ENCODE results near the gene FER.

FER gene

DNA sequence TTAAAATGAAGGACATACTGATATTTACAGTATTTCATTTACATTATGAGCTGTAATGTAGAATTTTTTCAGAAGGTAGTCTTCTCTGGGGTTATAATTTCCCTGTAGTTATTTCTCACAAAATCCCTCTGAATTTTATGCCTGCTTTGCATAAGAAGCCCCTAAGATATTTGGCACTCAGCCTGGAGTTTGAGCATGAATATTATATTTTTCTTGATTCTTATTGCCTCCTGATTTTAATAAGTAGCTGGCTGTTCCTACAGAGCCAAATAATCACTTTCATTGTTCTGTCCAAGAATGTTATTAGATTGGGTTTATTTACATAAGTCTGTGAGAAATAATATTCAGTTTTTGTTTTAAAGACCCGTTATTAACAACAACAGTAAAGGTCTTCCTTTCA, 195.0 kb downstream of the FER start:
- Histone ChIP-seq H3K9me3 (ENCODE audit: severe bottlenecking) (no peaks in the 10 kb centered on the region), H3K27me3 (ENCODE audit: insufficient read depth, low read depth, severe bottlenecking) (no peaks in the 10 kb centered on the region), H3K27ac (no peak overlapping the region), H3K36me3 (no peaks in the 10 kb centered on the region), H3K4me3 (ENCODE audit: low read depth, low read length) (no peak overlapping the region)
- DNase-seq: no peak
- TF ChIP-seq, protein P1, sequence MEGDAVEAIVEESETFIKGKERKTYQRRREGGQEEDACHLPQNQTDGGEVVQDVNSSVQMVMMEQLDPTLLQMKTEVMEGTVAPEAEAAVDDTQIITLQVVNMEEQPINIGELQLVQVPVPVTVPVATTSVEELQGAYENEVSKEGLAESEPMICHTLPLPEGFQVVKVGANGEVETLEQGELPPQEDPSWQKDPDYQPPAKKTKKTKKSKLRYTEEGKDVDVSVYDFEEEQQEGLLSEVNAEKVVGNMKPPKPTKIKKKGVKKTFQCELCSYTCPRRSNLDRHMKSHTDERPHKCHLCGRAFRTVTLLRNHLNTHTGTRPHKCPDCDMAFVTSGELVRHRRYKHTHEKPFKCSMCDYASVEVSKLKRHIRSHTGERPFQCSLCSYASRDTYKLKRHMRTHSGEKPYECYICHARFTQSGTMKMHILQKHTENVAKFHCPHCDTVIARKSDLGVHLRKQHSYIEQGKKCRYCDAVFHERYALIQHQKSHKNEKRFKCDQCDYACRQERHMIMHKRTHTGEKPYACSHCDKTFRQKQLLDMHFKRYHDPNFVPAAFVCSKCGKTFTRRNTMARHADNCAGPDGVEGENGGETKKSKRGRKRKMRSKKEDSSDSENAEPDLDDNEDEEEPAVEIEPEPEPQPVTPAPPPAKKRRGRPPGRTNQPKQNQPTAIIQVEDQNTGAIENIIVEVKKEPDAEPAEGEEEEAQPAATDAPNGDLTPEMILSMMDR (IDR thresholded peaks at IDR 0.05; ENCODE audit: low read depth, low read length): no peak

DNA sequence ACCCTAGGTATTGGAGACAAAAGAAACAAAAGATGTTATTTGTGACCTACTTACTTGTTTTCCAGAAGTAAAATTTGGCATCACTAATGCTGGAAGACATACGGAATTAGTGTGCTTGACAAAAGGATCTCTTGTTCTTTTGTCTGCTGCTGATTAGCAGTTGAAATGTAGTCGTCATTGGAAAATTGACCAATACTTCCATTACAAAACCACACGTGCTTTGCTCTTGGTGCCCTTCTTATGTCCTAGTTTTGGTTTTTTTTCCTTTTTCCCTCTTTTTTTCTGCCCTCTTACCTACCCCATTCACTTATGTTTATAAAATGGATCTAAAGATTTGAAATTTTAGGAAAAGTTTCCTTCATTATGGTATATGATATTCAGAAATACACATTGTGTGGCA, 197.4 kb downstream of the FER start:
- no peak overlapping the region for H3K4me3 ChIP-seq (ENCODE audit: low read depth, low read length)
- no peak overlapping the region for H3K27ac ChIP-seq
- no peak for DNase-seq
- H3K27me3 ChIP-seq (ENCODE audit: insufficient read depth, low read depth, severe bottlenecking): no peaks in the 10 kb centered on the region
- H3K9me3 ChIP-seq (ENCODE audit: severe bottlenecking): no peaks in the 10 kb centered on the region
- TF ChIP-seq, protein P1 (IDR thresholded peaks at IDR 0.05; ENCODE audit: low read depth, low read length): no peak
- H3K36me3 ChIP-seq: no peaks in the 10 kb centered on the region

DNA sequence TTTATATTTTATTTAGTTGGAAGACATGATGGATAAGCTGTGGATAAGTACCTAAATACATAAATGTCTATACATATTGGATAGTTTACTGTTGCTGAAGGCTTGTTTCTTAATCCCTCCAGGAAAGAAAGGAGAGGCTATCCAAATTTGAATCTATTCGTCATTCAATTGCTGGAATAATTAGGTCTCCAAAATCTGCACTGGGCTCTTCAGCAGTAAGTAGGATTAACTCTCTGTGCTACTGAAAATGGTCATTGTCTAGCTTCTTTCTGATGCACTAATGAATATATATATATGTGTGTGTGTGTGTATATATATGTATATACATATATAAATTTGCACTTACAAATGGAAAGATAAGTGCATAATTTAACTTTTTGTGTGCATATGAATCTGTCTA, 198.3 kb downstream of the FER start:
- TF ChIP-seq, protein P1 (IDR thresholded peaks at IDR 0.05; ENCODE audit: low read depth, low read length): no peak
- no peaks in the 10 kb centered on the region for H3K36me3 ChIP-seq
- H3K9me3 ChIP-seq (ENCODE audit: severe bottlenecking): no peaks in the 10 kb centered on the region
- DNase-seq: no peak
- no peaks in the 10 kb centered on the region for H3K27me3 ChIP-seq (ENCODE audit: insufficient read depth, low read depth, severe bottlenecking)
- H3K4me3 ChIP-seq (ENCODE audit: low read depth, low read length): no peak overlapping the region
- no peak overlapping the region for H3K27ac ChIP-seq

DNA sequence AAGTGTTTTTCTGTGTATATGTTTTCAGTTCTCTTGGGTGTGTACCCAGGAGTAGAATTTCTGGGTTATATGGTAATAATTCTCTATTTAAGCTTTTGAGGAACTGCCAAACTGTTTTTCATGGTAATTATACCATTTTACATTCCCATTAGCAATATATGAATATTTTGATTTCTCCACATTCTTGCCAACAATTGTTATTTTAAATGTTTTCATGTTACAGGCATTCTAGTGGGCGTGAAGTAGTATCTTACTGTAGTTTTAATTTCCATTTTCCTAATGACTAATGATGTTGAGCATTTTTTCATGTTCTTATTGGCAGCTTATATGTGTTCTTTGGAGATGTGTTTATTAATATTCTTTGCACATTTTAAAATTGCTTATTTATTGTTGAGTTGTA, 199.5 kb downstream of the FER start:
- Histone ChIP-seq H3K36me3 (no peaks in the 10 kb centered on the region), H3K27ac (no peak overlapping the region), H3K9me3 (ENCODE audit: severe bottlenecking) (no peaks in the 10 kb centered on the region), H3K4me3 (ENCODE audit: low read depth, low read length) (no peak overlapping the region), H3K27me3 (ENCODE audit: insufficient read depth, low read depth, severe bottlenecking) (no peaks in the 10 kb centered on the region)
- DNase-seq: no peak
- TF ChIP-seq, protein P1 (IDR thresholded peaks at IDR 0.05; ENCODE audit: low read depth, low read length): no peak

DNA sequence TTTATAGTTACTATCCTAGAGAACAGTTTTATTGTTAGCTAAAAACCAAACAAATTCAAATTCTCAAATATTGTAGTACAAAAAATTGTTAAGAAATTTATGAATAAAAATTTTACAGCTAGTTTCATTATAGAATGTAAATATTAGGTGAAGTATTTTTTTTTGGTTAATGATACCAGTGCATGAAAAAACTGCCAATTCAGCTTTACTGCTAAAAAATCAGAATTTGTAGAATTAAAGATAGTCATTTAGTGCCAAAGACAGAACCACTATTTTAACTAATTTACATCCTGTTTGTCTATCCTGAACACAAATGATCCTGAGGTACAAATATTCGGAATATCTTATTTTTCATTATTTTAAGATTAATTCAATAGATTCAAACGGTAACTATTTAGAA, 202.6 kb downstream of the FER start:
- H3K9me3 ChIP-seq (ENCODE audit: severe bottlenecking): no peaks in the 10 kb centered on the region
- TF ChIP-seq, protein P1 (IDR thresholded peaks at IDR 0.05; ENCODE audit: low read depth, low read length): no peak
- no peak overlapping the region for H3K27ac ChIP-seq
- no peaks in the 10 kb centered on the region for H3K27me3 ChIP-seq (ENCODE audit: insufficient read depth, low read depth, severe bottlenecking)
- no peak overlapping the region for H3K4me3 ChIP-seq (ENCODE audit: low read depth, low read length)
- no peak for DNase-seq
- H3K36me3 ChIP-seq: no peaks in the 10 kb centered on the region

DNA sequence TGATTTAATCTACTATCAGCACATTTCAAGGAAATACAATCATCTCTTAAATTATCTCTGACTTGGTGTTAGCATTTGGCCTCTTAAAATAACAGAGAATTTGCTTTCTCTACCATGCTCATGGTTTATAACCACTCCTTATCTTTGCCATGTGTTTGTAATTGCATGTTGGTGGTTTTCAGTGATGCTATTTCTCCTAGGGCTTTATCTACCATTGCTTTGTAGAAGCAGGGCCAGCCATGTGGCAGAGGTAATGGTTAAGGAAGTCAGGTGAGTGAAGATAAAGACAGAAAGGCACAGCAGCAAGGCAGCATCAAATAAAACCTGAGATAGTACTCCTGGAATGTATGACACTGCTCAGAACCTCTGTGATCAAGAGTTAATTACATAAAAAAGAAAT, 206.2 kb downstream of the FER start:
- no peak overlapping the region for H3K27ac ChIP-seq
- no peaks in the 10 kb centered on the region for H3K36me3 ChIP-seq
- no peak overlapping the region for H3K4me3 ChIP-seq (ENCODE audit: low read depth, low read length)
- TF ChIP-seq, protein P1 (IDR thresholded peaks at IDR 0.05; ENCODE audit: low read depth, low read length): no peak
- no peak for DNase-seq
- no peaks in the 10 kb centered on the region for H3K9me3 ChIP-seq (ENCODE audit: severe bottlenecking)
- H3K27me3 ChIP-seq (ENCODE audit: insufficient read depth, low read depth, severe bottlenecking): no peaks in the 10 kb centered on the region
